ENCODE results near the gene ATOH1.

Gene ATOH1

DNA sequence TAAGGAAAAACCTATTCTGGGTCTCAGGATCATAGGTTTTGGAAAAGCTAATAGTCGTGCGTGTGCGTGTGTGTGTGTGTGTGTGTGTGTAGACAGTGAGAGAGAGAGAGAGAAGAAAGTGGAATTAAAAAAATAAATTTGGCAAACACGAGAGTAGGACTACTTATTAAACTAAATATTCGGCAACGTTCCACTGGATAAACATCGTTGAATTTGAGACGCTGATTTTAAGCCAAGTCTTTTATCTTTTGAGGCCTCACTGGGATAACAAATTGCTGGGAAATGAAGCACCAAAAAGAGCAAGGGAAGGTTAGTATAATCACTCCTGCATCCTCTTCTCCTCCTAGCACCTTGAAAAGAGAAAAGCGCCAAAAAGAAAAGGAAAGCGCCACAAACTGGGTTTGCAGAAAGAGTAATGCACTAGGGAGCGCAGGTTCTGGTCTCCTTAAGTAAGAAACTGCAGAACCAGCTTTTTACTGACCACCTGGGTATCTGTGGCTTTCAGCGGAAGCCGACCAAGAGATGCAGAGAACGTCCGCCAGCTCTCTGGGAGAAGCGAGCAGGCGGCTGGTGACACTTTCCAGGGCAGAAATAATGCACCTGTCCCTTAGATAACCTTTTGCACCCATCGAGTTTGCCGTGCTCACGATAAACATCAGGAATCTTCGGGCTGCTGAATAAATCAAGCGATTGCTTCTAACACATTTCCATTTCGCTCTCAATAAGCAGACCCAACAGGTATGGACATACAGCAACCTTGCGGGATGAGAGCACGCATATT lies 3.4 kb downstream of the ATOH1 start:
- DNase-seq (ENCODE audit: low read depth in 2 of 2), result no peak
- no peak overlapping the region for H3K4me3 ChIP-seq (replicated peaks in 1 of 2; ENCODE audit: low read depth in 2 of 2, low read length in 2 of 2)
- TF ChIP-seq CTCF (IDR thresholded peaks at IDR 0.05; ENCODE audit: low read depth, low read length), result no peak

DNA sequence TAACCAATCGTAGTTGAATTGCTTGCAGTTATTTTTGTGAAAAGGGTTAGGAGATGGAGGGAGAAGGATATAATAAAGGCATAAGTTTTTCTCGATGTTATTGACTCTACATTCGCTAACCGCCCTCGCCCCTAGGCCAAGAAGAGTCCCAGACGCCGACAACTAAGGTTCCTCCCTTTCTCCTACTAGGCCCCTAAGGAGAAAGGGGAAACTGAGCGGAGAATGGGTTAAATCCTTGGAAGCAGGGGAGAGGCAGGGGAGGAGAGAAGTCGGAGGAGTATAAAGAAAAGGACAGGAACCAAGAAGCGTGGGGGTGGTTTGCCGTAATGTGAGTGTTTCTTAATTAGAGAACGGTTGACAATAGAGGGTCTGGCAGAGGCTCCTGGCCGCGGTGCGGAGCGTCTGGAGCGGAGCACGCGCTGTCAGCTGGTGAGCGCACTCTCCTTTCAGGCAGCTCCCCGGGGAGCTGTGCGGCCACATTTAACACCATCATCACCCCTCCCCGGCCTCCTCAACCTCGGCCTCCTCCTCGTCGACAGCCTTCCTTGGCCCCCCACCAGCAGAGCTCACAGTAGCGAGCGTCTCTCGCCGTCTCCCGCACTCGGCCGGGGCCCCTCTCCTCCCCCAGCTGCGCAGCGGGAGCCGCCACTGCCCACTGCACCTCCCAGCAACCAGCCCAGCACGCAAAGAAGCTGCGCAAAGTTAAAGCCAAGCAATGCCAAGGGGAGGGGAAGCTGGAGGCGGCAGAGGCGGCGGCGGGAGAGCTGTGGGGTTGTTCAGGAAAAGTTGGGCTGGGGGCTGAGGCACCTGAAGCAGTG lies 5.9 kb downstream of the ATOH1 start:
- H3K4me3 ChIP-seq (replicated peaks in 1 of 2; ENCODE audit: low read depth in 2 of 2, low read length in 2 of 2), result no peak overlapping the region
- no peak for DNase-seq (ENCODE audit: low read depth in 2 of 2)
- TF ChIP-seq CTCF (IDR thresholded peaks at IDR 0.05; ENCODE audit: low read depth, low read length), result no peak

- TF ChIP-seq CTCF (IDR thresholded peaks at IDR 0.05; ENCODE audit: low read depth, low read length), result no peak
- DNase-seq (ENCODE audit: low read depth in 2 of 2), result no peak
- no peak overlapping the region for H3K4me3 ChIP-seq (replicated peaks in 1 of 2; ENCODE audit: low read depth in 2 of 2, low read length in 2 of 2)
Measured at GRCh38 chr4:93835929-93836328, 7.4 kb downstream of the ATOH1 start.

- no peak for DNase-seq (ENCODE audit: low read depth in 2 of 2)
- TF ChIP-seq CTCF (IDR thresholded peaks at IDR 0.05; ENCODE audit: low read depth, low read length), result no peak
- no peak overlapping the region for H3K4me3 ChIP-seq (replicated peaks in 1 of 2; ENCODE audit: low read depth in 2 of 2, low read length in 2 of 2)
Measured at GRCh38 chr4:93839704-93840103, 11.2 kb downstream of the ATOH1 start.

- DNase-seq (ENCODE audit: low read depth in 2 of 2), result no peak
- TF ChIP-seq CTCF (IDR thresholded peaks at IDR 0.05; ENCODE audit: low read depth, low read length), result no peak
- no peak overlapping the region for H3K4me3 ChIP-seq (replicated peaks in 1 of 2; ENCODE audit: low read depth in 2 of 2, low read length in 2 of 2)
Measured at GRCh38 chr4:93841803-93842345, 13.3 kb downstream of the ATOH1 start.

- no peak for DNase-seq (ENCODE audit: low read depth in 2 of 2)
- TF ChIP-seq CTCF (IDR thresholded peaks at IDR 0.05; ENCODE audit: low read depth, low read length), result no peak
- no peak overlapping the region for H3K4me3 ChIP-seq (replicated peaks in 1 of 2; ENCODE audit: low read depth in 2 of 2, low read length in 2 of 2)
Measured at GRCh38 chr4:93842601-93843252, 14.2 kb downstream of the ATOH1 start.

Measured in cardiac fibroblast (primary cell).